Measurements from ENCODE around the gene SLC25A26.
A peak's percentile ranks its signal among the peaks of the same experiment; 100 is the strongest.

The SLC25A26 gene

DNA sequence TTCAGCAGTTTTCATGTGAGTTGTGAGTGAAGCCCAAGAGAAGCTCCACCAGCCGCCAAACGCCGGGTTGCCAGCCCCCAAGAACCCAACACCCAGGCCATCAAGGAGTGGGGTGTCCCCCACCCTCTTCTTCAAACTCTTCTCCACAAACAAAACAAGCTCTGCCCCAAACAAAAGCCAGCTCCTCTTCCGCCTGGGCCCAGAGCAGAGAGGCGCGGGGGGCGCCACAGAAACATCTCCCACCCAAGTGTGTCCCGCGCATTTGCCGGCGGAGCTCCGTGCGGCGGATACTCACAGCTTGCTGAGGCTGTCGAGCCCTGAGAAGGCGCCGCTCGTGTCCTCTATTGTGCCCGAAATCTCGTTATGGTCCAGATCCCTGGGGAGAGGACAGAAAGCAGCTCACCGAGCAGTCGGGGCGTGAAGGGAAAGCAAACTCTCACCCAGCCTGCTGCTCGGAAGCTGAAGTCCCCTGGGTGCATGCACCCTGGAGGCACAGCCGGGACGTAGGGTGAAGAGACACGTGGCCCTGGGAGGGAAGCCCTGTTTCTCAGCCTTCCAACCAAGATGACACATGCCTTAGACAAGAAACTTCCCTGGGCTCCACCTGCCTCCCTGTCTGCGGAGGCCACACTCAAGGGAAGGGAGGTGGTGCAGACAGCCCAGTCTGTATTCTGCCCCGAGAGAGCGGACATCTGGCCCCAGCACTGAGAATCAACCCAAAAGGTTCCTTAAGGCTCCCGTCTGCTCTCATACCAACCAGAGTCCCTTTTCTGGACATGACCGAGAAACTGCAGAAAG, 184.3 kb downstream of the SLC25A26 start:
- TF ChIP-seq CTCF (conservative IDR thresholded peaks at IDR 0.05): no peak
- H3K27ac ChIP-seq: no peak overlapping the region

GRCh38 chr3:66405701-66406091, 184.9 kb downstream of the SLC25A26 start:
- H3K27ac ChIP-seq: no peak overlapping the region
- no peak for TF ChIP-seq CTCF (conservative IDR thresholded peaks at IDR 0.05)

GRCh38 chr3:66406163-66406562, 185.4 kb downstream of the SLC25A26 start:
- H3K27ac ChIP-seq: no peak overlapping the region
- no peak for TF ChIP-seq CTCF (conservative IDR thresholded peaks at IDR 0.05)

- TF ChIP-seq CTCF (conservative IDR thresholded peaks at IDR 0.05): no peak
- H3K27ac ChIP-seq: no peak overlapping the region
Observed at GRCh38 chr3:66406831-66407610, 186.2 kb downstream of the SLC25A26 start.

DNA sequence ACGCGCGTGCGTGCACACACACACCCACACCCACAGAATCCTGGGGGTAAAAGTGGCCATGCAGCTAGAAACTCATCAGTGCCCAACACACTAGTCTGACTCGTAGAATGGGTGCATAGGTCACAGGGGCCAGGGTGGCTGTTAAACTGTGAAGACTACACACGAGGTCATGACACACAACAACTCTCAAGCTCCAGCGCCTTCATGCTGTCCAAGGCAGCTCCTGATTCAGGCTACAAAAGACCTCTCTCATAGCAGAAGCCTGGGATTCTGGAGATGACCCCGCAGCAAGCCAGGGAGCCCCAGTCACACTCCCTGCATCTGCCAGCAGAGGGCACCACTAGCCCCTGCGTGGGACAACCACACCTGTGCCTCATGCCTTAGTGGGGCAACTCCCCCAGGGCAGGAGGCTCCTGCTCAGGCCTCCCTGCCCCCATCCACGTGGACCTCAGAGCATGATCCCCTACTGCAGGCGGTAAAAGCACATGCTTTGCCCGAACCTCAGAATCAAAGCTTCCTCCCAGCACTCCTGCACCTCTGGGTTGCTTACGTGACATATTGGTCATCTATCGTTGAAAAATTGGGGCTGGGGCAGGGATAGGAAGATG, 186.9 kb downstream of the SLC25A26 start:
- peak; percentile 97 for TF ChIP-seq CTCF (conservative IDR thresholded peaks at IDR 0.05)
- H3K27ac ChIP-seq: peak overlapping the region; percentile 62

DNA sequence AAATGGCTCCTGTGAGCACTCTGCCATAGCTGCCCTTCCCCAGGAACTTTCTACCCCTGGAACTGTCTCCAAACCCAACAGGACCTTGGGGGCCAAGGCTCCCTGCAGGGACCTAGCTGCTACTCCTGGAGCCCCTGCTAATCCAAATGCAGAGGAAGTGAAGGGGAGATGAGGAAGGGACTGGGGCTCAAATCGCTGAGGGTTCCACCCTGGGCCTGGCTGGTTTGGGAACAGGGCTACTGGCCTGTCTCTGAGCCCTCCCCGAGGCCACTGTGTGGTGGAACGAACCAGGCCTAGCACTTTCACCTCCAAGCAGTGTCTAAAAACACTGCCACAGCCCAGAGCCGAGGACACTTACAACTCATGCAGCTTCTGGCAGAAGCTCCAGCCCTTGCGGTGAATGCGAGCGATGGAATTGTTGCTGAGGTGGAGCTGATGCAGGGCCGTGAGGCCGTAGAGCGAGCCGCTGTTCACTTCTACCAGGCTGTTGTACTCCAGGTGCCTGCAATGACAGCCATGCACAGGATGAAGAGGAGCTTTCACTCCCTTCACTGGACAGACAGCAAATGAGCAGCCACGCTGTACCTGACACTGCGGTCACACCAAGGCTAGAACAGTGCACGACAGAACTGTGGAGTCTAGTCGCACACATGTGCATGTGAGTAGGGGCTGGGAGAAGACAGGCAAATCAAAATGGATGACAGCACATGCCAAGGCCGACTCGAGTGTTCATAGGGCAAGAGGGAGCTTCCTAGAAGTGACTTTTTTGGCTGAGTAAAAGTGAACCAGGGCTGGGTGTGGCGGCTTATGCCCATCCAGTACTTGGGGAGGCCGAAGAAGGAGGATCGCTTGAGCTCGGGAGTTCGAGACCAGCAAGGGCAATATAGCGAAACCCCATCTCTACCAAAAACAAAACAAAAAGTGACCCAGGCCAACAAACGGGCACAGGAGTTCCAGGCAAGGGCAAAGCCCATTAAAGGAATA, 189.3 kb downstream of the SLC25A26 start:
- no peak overlapping the region for H3K27ac ChIP-seq
- TF ChIP-seq CTCF (conservative IDR thresholded peaks at IDR 0.05): no peak
